Mesenchymal stem cell (in vitro differentiated cells and primary cell): ENCODE measurements around the gene FHIT.

Experiments
- DNase-seq: peaks from one replicate; pipeline ENCODE4 v3.0.0-alpha.2; 2013
- H2AFZ ChIP-seq: one replicate; pipeline ENCODE4 v1.6.1; 2013; ENCODE audit warnings: low read depth, mild to moderate bottlenecking, control low read depth, inconsistent platforms, low read length, moderate library complexity
- H2AK5ac ChIP-seq: 2 replicates; pipeline ENCODE4 v1.6.1; 2013; ENCODE audit warnings: low read length, moderate library complexity, mild to moderate bottlenecking, inconsistent platforms; ENCODE audit not compliant: severe bottlenecking
- H2BK120ac ChIP-seq: one replicate; pipeline ENCODE4 v1.6.1; 2013; ENCODE audit warnings: low read depth, mild to moderate bottlenecking, inconsistent platforms, low read length, moderate library complexity
- H2BK12ac ChIP-seq, 2 experiments: one replicate each; pipeline ENCODE4 v1.6.1; 2013; ENCODE audit warnings: inconsistent platforms in 2 of 2, low read length in 2 of 2, mild to moderate bottlenecking in 2 of 2, moderate library complexity in 2 of 2, control low read depth in 1 of 2
- H2BK15ac ChIP-seq: one replicate; pipeline ENCODE4 v1.6.1; 2013; ENCODE audit warnings: mild to moderate bottlenecking, low read depth, inconsistent platforms; ENCODE audit not compliant: poor library complexity, severe bottlenecking
- H2BK5ac ChIP-seq: 2 replicates; pipeline ENCODE4 v1.6.1; 2013; ENCODE audit warnings: low read depth, mild to moderate bottlenecking, low read length, control low read depth, inconsistent platforms; ENCODE audit not compliant: poor library complexity, severe bottlenecking
- H3K14ac ChIP-seq, 2 experiments: one replicate each; pipeline ENCODE4 v1.6.1; 2013; ENCODE audit warnings: inconsistent platforms in 2 of 2, low read length in 2 of 2, control low read depth in 1 of 2, mild to moderate bottlenecking in 1 of 2, moderate library complexity in 1 of 2
- H3K18ac ChIP-seq, 2 experiments: one replicate each; pipeline ENCODE4 v1.6.1; 2013; ENCODE audit warnings: inconsistent platforms in 2 of 2, low read length in 2 of 2, control low read depth in 1 of 2, low read depth in 1 of 2, mild to moderate bottlenecking in 1 of 2
- H3K23ac ChIP-seq, 2 experiments: one replicate each; pipeline ENCODE4 v1.6.1; 2013; ENCODE audit warnings: inconsistent platforms in 2 of 2, low read length in 2 of 2, mild to moderate bottlenecking in 2 of 2, moderate library complexity in 2 of 2, control low read depth in 1 of 2
- H3K27ac ChIP-seq: 2 replicates; pipeline ENCODE4 v1.5.1; 2013; ENCODE audit warnings: mild to moderate bottlenecking, moderate library complexity, low read length, control low read depth, inconsistent platforms; ENCODE audit not compliant: poor library complexity, severe bottlenecking
- H3K27me3 ChIP-seq, 2 experiments: 2 replicates each; pipeline versions ENCODE4 v1.6.1 to v1.7.0; 2013; ENCODE audit warnings: low read length in 2 of 2, mild to moderate bottlenecking in 2 of 2, moderate library complexity in 2 of 2, control low read depth in 1 of 2, inconsistent platforms in 1 of 2; ENCODE audit not compliant: control insufficient read depth in 1 of 2, insufficient read depth in 1 of 2
- H3K36me3 ChIP-seq, 2 experiments: 2 replicates each; pipeline versions ENCODE4 v1.6.1 to v1.7.0; 2013; ENCODE audit warnings: low read length in 2 of 2, control low read depth in 1 of 2, inconsistent platforms in 1 of 2, low read depth in 1 of 2, mild to moderate bottlenecking in 1 of 2; ENCODE audit not compliant: insufficient read depth in 2 of 2, control insufficient read depth in 1 of 2
- H3K4ac ChIP-seq, 2 experiments: one replicate each; pipeline ENCODE4 v1.6.1; 2013; ENCODE audit warnings: inconsistent platforms in 2 of 2, low read length in 2 of 2, mild to moderate bottlenecking in 2 of 2, moderate library complexity in 2 of 2, control low read depth in 1 of 2, low read depth in 1 of 2
- H3K4me1 ChIP-seq: 2 replicates; pipeline ENCODE4 v1.6.1; 2013; ENCODE audit warnings: low read depth, low read length, control low read depth; ENCODE audit not compliant: control insufficient read depth, insufficient read depth
- H3K4me2 ChIP-seq: 2 replicates; pipeline ENCODE4 v1.6.1; 2013; ENCODE audit warnings: low read length, mild to moderate bottlenecking, inconsistent platforms; ENCODE audit not compliant: poor library complexity, severe bottlenecking
- H3K4me3 ChIP-seq, 2 experiments: 2 replicates each; pipeline versions ENCODE4 v1.5.1 to v1.7.0; 2013; ENCODE audit warnings: low read length in 2 of 2, mild to moderate bottlenecking in 2 of 2, control low read depth in 1 of 2, low read depth in 1 of 2; ENCODE audit not compliant: insufficient read depth in 1 of 2
- H3K79me1 ChIP-seq: replicated peaks from 2 replicates; pipeline ENCODE4 v1.6.1; 2013; ENCODE audit warnings: mild to moderate bottlenecking, control low read depth, low read length, inconsistent platforms; ENCODE audit not compliant: poor library complexity, severe bottlenecking
- H3K9ac ChIP-seq: 2 replicates; pipeline ENCODE4 v1.7.0; 2013; ENCODE audit warnings: mild to moderate bottlenecking, low read length, moderate library complexity
- H3K9me3 ChIP-seq: 2 replicates; pipeline ENCODE4 v1.7.0; 2013; ENCODE audit warnings: mild to moderate bottlenecking, low read length; ENCODE audit not compliant: control insufficient read depth
- H4K8ac ChIP-seq: one replicate; pipeline ENCODE4 v1.6.1; 2013; ENCODE audit warnings: inconsistent platforms, mild to moderate bottlenecking, low read length, moderate library complexity
- H4K91ac ChIP-seq: one replicate; pipeline ENCODE4 v1.6.1; 2013; ENCODE audit warnings: mild to moderate bottlenecking, low read length, inconsistent platforms
- WGBS: methylation state at CpG from one replicate; pipeline ENCODE4 v1.1.7; 2013; ENCODE audit warnings: mixed read lengths; 5-methylcytosine and 5-hydroxymethylcytosine counted together

FHIT gene

GRCh38 chr3:59856934-59857460 lies 1394.3 kb downstream of the FHIT start:
- Histone ChIP-seq H3K4me3 (no peak overlapping the region), H3K9me3 (no peaks in the 10 kb centered on the region), H2BK12ac (no peak overlapping the region), H2AK5ac (no peak overlapping the region), H3K79me1 (no peaks in the 10 kb centered on the region), H4K8ac (no peak overlapping the region), H3K27ac (no peak overlapping the region), H3K4me2 (no peak overlapping the region), H3K14ac (no peak overlapping the region), H2BK120ac (no peak overlapping the region), H2BK15ac (no peak overlapping the region), H4K91ac (no peak overlapping the region), H3K4ac (no peak overlapping the region), H3K18ac (no peak overlapping the region), H2AFZ (no peak overlapping the region), H3K9ac (peak overlapping the region; percentile 10), H3K4me1 (no peaks in the 10 kb centered on the region), H3K36me3 (no peaks in the 10 kb centered on the region), H3K23ac (no peak overlapping the region), H2BK5ac (no peak overlapping the region), H3K27me3 (no peaks in the 10 kb centered on the region)
- DNase-seq, result no peak
- WGBS, result 93% methylated on average over 7 of the region's 7 CpGs

GRCh38 chr3:59854061-59854709 lies 1397.1 kb downstream of the FHIT start:
- H3K9me3 ChIP-seq, result no peaks in the 10 kb centered on the region

GRCh38 chr3:59850417-59850816 lies 1400.8 kb downstream of the FHIT start:
- H3K9me3 ChIP-seq, result no peaks in the 10 kb centered on the region
- peak overlapping the region; percentile 6 for H3K4me2 ChIP-seq
- no peaks in the 10 kb centered on the region for H3K4me1 ChIP-seq
- H3K27ac ChIP-seq, result no peak overlapping the region
- no peak overlapping the region for H3K18ac ChIP-seq
- H2BK15ac ChIP-seq, result no peak overlapping the region
- 100% methylated on average over 2 of the region's 2 CpGs for WGBS
- no peak overlapping the region for H2AFZ ChIP-seq
- no peak overlapping the region for H3K23ac ChIP-seq
- no peak overlapping the region for H2BK120ac ChIP-seq
- H4K8ac ChIP-seq, result no peak overlapping the region
- H4K91ac ChIP-seq, result no peak overlapping the region
- no peak overlapping the region for H3K4me3 ChIP-seq
- no peak overlapping the region for H3K14ac ChIP-seq
- no peak overlapping the region for H2BK5ac ChIP-seq
- H2BK12ac ChIP-seq, result no peak overlapping the region
- H3K27me3 ChIP-seq, result no peaks in the 10 kb centered on the region
- no peaks in the 10 kb centered on the region for H3K36me3 ChIP-seq
- H2AK5ac ChIP-seq, result no peak overlapping the region
- H3K79me1 ChIP-seq, result no peaks in the 10 kb centered on the region
- H3K4ac ChIP-seq, result no peak overlapping the region
- DNase-seq, result no peak
- H3K9ac ChIP-seq, result no peak overlapping the region

More at GRCh38 chr3:59854061-59854709, 1397.1 kb downstream of the FHIT start:
- Histone ChIP-seq H3K4me3 (no peak overlapping the region), H3K4me2 (no peak overlapping the region), H3K36me3 (no peaks in the 10 kb centered on the region), H3K4me1 (no peaks in the 10 kb centered on the region), H3K14ac (no peak overlapping the region), H3K18ac (no peak overlapping the region), H2BK120ac (no peak overlapping the region), H4K91ac (no peak overlapping the region), H3K79me1 (no peaks in the 10 kb centered on the region), H2AK5ac (no peak overlapping the region), H3K27ac (no peak overlapping the region), H3K27me3 (no peaks in the 10 kb centered on the region), H2BK15ac (no peak overlapping the region), H3K9ac (no peak overlapping the region), H3K4ac (no peak overlapping the region), H3K23ac (no peak overlapping the region), H2BK5ac (no peak overlapping the region), H2AFZ (no peak overlapping the region), H2BK12ac (no peak overlapping the region), H4K8ac (no peak overlapping the region)
- 91% methylated on average over 11 of the region's 12 CpGs for WGBS
- DNase-seq, result no peak

DNA sequence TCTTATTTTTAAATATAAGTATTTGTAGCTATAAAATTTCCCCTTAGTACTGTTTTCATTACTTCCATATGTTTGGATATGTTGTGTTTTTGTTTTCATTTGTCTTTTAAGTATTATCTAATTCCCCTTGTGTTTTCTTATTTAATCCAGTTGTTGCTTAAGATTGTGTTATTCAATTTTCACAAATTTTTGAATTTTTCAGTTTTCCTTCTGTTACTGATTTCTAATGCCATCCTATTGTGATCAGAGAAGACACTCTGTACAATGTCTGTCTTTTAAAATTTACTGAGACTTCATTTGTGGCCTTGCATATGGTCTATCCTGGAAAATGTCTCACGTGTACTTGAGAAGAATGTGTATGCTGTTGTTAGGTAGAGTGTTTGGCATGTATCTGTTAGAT lies 1405.9 kb downstream of the FHIT start:
- 69% methylated on average over 1 of the region's 1 CpG for WGBS
- no peak overlapping the region for H3K18ac ChIP-seq

More for the DNA sequence above, 1405.9 kb downstream of the FHIT start:
- H3K36me3 ChIP-seq, result no peaks in the 10 kb centered on the region
- no peaks in the 10 kb centered on the region for H3K27me3 ChIP-seq
- H2BK5ac ChIP-seq, result no peak overlapping the region
- H2BK120ac ChIP-seq, result no peak overlapping the region
- H3K4ac ChIP-seq, result no peak overlapping the region
- H3K9ac ChIP-seq, result no peak overlapping the region
- H3K27ac ChIP-seq, result no peak overlapping the region
- H2BK12ac ChIP-seq, result no peak overlapping the region
- DNase-seq, result no peak
- no peak overlapping the region for H2BK15ac ChIP-seq
- H3K4me1 ChIP-seq, result no peaks in the 10 kb centered on the region
- H4K8ac ChIP-seq, result no peak overlapping the region
- H3K4me2 ChIP-seq, result no peak overlapping the region
- H4K91ac ChIP-seq, result no peak overlapping the region
- H3K79me1 ChIP-seq, result no peaks in the 10 kb centered on the region
- no peak overlapping the region for H3K14ac ChIP-seq
- H3K4me3 ChIP-seq, result no peak overlapping the region
- no peak overlapping the region for H2AFZ ChIP-seq
- H3K9me3 ChIP-seq, result no peaks in the 10 kb centered on the region
- no peak overlapping the region for H2AK5ac ChIP-seq
- no peak overlapping the region for H3K23ac ChIP-seq
